NCI-H2227 (cell line): ENCODE data around the gene SURF4.
"Not testable (repeated sequence)": the region's sequence is repeated elsewhere in the genome, so short reads cannot be mapped to it uniquely, and the experiment has no call there.

Source experiments
- DNase-seq: peaks from one replicate; lab custom pipeline; 2025; ENCODE audit not compliant: unreplicated experiment; lab: John Stamatoyannopoulos, UW

Gene SURF4

GRCh38 chr9:133397895-133398294, 22.0 kb upstream of the SURF4 start:
- DNase-seq, result no peak

- DNase-seq, result no peak
Measured at GRCh38 chr9:133397370-133397769, 21.5 kb upstream of the SURF4 start.

GRCh38 chr9:133396952-133397351, 21.1 kb upstream of the SURF4 start:
- DNase-seq, result no peak

GRCh38 chr9:133394687-133395271, 18.9 kb upstream of the SURF4 start:
- no peak for DNase-seq

- no peak for DNase-seq
Measured at GRCh38 chr9:133393399-133393798, 17.5 kb upstream of the SURF4 start.

- DNase-seq, result not testable (repeated sequence)
Measured at GRCh38 chr9:133392308-133392707, 16.4 kb upstream of the SURF4 start.

GRCh38 chr9:133391449-133391848, 15.6 kb upstream of the SURF4 start:
- DNase-seq, result not testable (repeated sequence)

GRCh38 chr9:133390713-133391112, 14.9 kb upstream of the SURF4 start:
- no peak for DNase-seq

GRCh38 chr9:133389562-133389961, 13.7 kb upstream of the SURF4 start:
- DNase-seq, result no peak

GRCh38 chr9:133389025-133389557, 13.2 kb upstream of the SURF4 start:
- DNase-seq, result no peak

- DNase-seq, result no peak
Measured at GRCh38 chr9:133387680-133388079, 11.8 kb upstream of the SURF4 start.

- no peak for DNase-seq
Measured at GRCh38 chr9:133386338-133386737, 10.5 kb upstream of the SURF4 start.

GRCh38 chr9:133385452-133385851, 9.6 kb upstream of the SURF4 start:
- DNase-seq, result no peak

GRCh38 chr9:133384736-133385321, 9.0 kb upstream of the SURF4 start:
- no peak for DNase-seq

GRCh38 chr9:133383438-133383837, 7.6 kb upstream of the SURF4 start:
- DNase-seq, result no peak

GRCh38 chr9:133382507-133383141, 6.8 kb upstream of the SURF4 start:
- DNase-seq, result no peak

- no peak for DNase-seq
Measured at GRCh38 chr9:133380734-133381133, 4.9 kb upstream of the SURF4 start.

- no peak for DNase-seq
Measured at GRCh38 chr9:133379153-133380086, 3.6 kb upstream of the SURF4 start.

- DNase-seq, result no peak
Measured at GRCh38 chr9:133378408-133378962, 2.6 kb upstream of the SURF4 start.

GRCh38 chr9:133377721-133378216, 1.9 kb upstream of the SURF4 start:
- DNase-seq, result no peak

GRCh38 chr9:133377280-133377679, 1.4 kb upstream of the SURF4 start:
- not testable (repeated sequence) for DNase-seq
